Measurements from ENCODE around the gene LPIN3. TPM values are rescaled to one million over a fixed set of nuclear protein-coding genes. Genes with fewer than 3 reads are reported as not detected.

Gene LPIN3
- total and polyA plus RNA-seq, 2 experiments from 2014 or later: 6.1 to 9.7 TPM

GRCh38 chr20:41361757-41362747, 21.4 kb downstream of the LPIN3 start (continued):
- no peak for TF ChIP-seq EZH2 (IDR thresholded peaks at IDR 0.05; ENCODE audit: low read depth, unreplicated experiment)
- TF ChIP-seq NANOG (IDR thresholded peaks at IDR 0.05; ENCODE audit: borderline replicate concordance): no peak
- TF ChIP-seq ZNF114 (CRISPR knock-in tag; IDR thresholded peaks at IDR 0.05): no peak
- no peak for TF ChIP-seq JUNB (IDR thresholded peaks at IDR 0.05; ENCODE audit: unreplicated experiment)
- TF ChIP-seq STAT1 (IDR thresholded peaks at IDR 0.05; ENCODE audit: unreplicated experiment): no peak
- TF ChIP-seq, protein P1, sequence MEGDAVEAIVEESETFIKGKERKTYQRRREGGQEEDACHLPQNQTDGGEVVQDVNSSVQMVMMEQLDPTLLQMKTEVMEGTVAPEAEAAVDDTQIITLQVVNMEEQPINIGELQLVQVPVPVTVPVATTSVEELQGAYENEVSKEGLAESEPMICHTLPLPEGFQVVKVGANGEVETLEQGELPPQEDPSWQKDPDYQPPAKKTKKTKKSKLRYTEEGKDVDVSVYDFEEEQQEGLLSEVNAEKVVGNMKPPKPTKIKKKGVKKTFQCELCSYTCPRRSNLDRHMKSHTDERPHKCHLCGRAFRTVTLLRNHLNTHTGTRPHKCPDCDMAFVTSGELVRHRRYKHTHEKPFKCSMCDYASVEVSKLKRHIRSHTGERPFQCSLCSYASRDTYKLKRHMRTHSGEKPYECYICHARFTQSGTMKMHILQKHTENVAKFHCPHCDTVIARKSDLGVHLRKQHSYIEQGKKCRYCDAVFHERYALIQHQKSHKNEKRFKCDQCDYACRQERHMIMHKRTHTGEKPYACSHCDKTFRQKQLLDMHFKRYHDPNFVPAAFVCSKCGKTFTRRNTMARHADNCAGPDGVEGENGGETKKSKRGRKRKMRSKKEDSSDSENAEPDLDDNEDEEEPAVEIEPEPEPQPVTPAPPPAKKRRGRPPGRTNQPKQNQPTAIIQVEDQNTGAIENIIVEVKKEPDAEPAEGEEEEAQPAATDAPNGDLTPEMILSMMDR (conservative IDR thresholded peaks at IDR 0.05; ENCODE audit: low read depth in 2 of 2): no peak

DNA sequence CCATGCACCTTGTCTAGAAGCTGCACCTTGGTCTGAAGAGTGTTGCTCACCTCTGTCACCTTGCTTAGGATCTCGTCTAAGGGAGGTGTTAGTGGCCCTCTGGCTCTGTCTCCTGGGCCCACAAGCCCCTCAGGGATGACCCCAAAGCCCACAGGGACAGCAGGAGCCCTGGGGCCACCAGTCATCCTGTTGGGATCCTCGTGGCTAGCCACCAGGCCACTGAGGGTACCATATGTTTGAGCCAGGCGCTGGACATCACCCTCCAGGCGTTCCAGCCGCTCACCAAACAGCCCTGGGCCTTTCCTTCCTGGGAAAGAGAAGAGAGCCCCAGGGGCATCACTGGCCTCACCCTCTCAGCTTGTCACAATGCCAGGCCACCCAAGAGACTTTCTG, 22.1 kb downstream of the LPIN3 start:
- H3K4me1 ChIP-seq (ENCODE audit: insufficient read depth): peaks cover 5% of the 10 kb centered on the region; the same call in 1 of the 2 replicates
- Mint-ChIP-seq H3K36me3 (ENCODE audit: low read depth) (no peaks in the 10 kb centered on the region; the same call in 2 of the 3 replicates), H3K9me3 (no peaks in the 10 kb centered on the region), H3K4me3 (no peak overlapping the region), H3K27ac (no peak overlapping the region), H3K4me1 (peaks cover 11% of the 10 kb centered on the region), H3K27me3 (ENCODE audit: insufficient read depth, low read depth, poor library complexity) (peaks cover 23% of the 10 kb centered on the region)
- no peak overlapping the region for H3K4me3 ChIP-seq
- no peaks in the 10 kb centered on the region for H3K79me2 ChIP-seq (replicated peaks; ENCODE audit: insufficient read depth)
- H3F3A ChIP-seq (replicated peaks; ENCODE audit: low read depth): peaks cover 5% of the 10 kb centered on the region; the same call in 1 of the 2 replicates
- no peaks in the 10 kb centered on the region for H4K20me1 ChIP-seq (replicated peaks; ENCODE audit: insufficient read depth)
- H3K9me2 ChIP-seq (ENCODE audit: insufficient read depth): no peaks in the 10 kb centered on the region
- TF ChIP-seq STAT1 (IDR thresholded peaks at IDR 0.05; ENCODE audit: unreplicated experiment): no peak
- TF ChIP-seq ZNF331 (CRISPR knock-in tag; IDR thresholded peaks at IDR 0.05; ENCODE audit: low read depth): no peak
- DNase-seq (ENCODE audit: low spot score): no peak
- no peak overlapping the region for H2AFZ ChIP-seq
- peaks cover 32% of the 10 kb centered on the region for H3K27me3 ChIP-seq (ENCODE audit: insufficient read depth)
- no peaks in the 10 kb centered on the region for H3K36me3 ChIP-seq (ENCODE audit: insufficient read depth)
- H3K4me2 ChIP-seq: no peak overlapping the region
- H3K27ac ChIP-seq (ENCODE audit: low read depth): no peak overlapping the region
- no peak for ATAC-seq

- Mint-ChIP-seq H3K9me3 (no peaks in the 10 kb centered on the region), H3K4me3 (no peak overlapping the region), H3K36me3 (ENCODE audit: low read depth) (no peaks in the 10 kb centered on the region; the same call in 2 of the 3 replicates), H3K27me3 (ENCODE audit: insufficient read depth, low read depth, poor library complexity) (peaks cover 29% of the 10 kb centered on the region), H3K27ac (no peak overlapping the region), H3K4me1 (peaks cover 11% of the 10 kb centered on the region)
- no peaks in the 10 kb centered on the region for H3K79me2 ChIP-seq (replicated peaks; ENCODE audit: insufficient read depth)
- no peak overlapping the region for H3K27ac ChIP-seq (ENCODE audit: low read depth)
- H3F3A ChIP-seq (replicated peaks; ENCODE audit: low read depth): peaks cover 7% of the 10 kb centered on the region; the same call in 1 of the 2 replicates
- no peak overlapping the region for H2AFZ ChIP-seq
- no peaks in the 10 kb centered on the region for H3K36me3 ChIP-seq (ENCODE audit: insufficient read depth)
- H4K20me1 ChIP-seq (replicated peaks; ENCODE audit: insufficient read depth): no peaks in the 10 kb centered on the region
- H3K4me1 ChIP-seq (ENCODE audit: insufficient read depth): peaks cover 5% of the 10 kb centered on the region; the same call in 1 of the 2 replicates
- ATAC-seq (no peak), DNase-seq (ENCODE audit: low spot score) (no peak)
- H3K4me3 ChIP-seq: no peak overlapping the region
- no peaks in the 10 kb centered on the region for H3K9me2 ChIP-seq (ENCODE audit: insufficient read depth)
- H3K4me2 ChIP-seq: no peak overlapping the region
- H3K27me3 ChIP-seq (ENCODE audit: insufficient read depth): peaks cover 41% of the 10 kb centered on the region
- TF ChIP-seq, protein P2, sequence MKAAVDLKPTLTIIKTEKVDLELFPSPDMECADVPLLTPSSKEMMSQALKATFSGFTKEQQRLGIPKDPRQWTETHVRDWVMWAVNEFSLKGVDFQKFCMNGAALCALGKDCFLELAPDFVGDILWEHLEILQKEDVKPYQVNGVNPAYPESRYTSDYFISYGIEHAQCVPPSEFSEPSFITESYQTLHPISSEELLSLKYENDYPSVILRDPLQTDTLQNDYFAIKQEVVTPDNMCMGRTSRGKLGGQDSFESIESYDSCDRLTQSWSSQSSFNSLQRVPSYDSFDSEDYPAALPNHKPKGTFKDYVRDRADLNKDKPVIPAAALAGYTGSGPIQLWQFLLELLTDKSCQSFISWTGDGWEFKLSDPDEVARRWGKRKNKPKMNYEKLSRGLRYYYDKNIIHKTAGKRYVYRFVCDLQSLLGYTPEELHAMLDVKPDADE (IDR thresholded peaks at IDR 0.05): no peak
- no peak for TF ChIP-seq REST (IDR thresholded peaks at IDR 0.05; ENCODE audit: unreplicated experiment)
- no peak for TF ChIP-seq ZNF114 (CRISPR knock-in tag; IDR thresholded peaks at IDR 0.05)
These were observed 23.0 kb downstream of the LPIN3 start for GRCh38 chr20:41363601-41364000.
